VCaP (cell line): Measurements from ENCODE around the gene DGKH.

Source experiments
- H3K27ac ChIP-seq: fragments of 450-650 bp; 2 replicates; pipeline ENCODE4 v1.5.1; 2017
- CTCF ChIP-seq: fragments of 450-650 bp; conservative IDR thresholded peaks from 2 replicates; pipeline ENCODE4 v1.5.1; 2017; ENCODE audit warnings: mild to moderate bottlenecking, moderate library complexity

Gene DGKH

GRCh38 chr13:42028113-42028799 lies 20.2 kb upstream of the DGKH start:
- no peak overlapping the region for H3K27ac ChIP-seq
- no peak for TF ChIP-seq CTCF

GRCh38 chr13:42035905-42036521 lies 12.4 kb upstream of the DGKH start:
- TF ChIP-seq CTCF: no peak
- H3K27ac ChIP-seq: no peak overlapping the region

GRCh38 chr13:42036711-42037110 lies 11.7 kb upstream of the DGKH start:
- H3K27ac ChIP-seq: no peak overlapping the region
- TF ChIP-seq CTCF: no peak

GRCh38 chr13:42038661-42039456 lies 9.6 kb upstream of the DGKH start:
- TF ChIP-seq CTCF: no peak
- H3K27ac ChIP-seq: peak overlapping the region; percentile 86

GRCh38 chr13:42039457-42039945 lies 8.9 kb upstream of the DGKH start:
- H3K27ac ChIP-seq: peak overlapping the region; percentile 86
- no peak for TF ChIP-seq CTCF

GRCh38 chr13:42039946-42040729 lies 8.3 kb upstream of the DGKH start:
- TF ChIP-seq CTCF: 0 out of 2 replicates have a peak, but pooled peaks have one; percentile 1
- H3K27ac ChIP-seq: peak overlapping the region; percentile 86

- peak overlapping the region; percentile 86 for H3K27ac ChIP-seq
- TF ChIP-seq CTCF: no peak
Observed at GRCh38 chr13:42040730-42041010, 7.8 kb upstream of the DGKH start.
